Keratinocyte (primary cell): Measurements from ENCODE around the gene RFC4. TPM values are rescaled to one million over a fixed set of nuclear protein-coding genes. Genes with fewer than 3 reads are reported as not detected.

Experiments used
- DNase-seq: peaks from one replicate; pipeline ENCODE4 v3.0.0-alpha.2; 2011; ENCODE audit warnings: low read depth, missing footprints, low spot score
- FAIRE-seq: peaks from 2 replicates; lab custom pipeline; 2011; peaks lifted over from hg19 to GRCh38; lab: Jason Lieb, UNC
- H2AFZ ChIP-seq: 2 replicates; pipeline ENCODE4 v1.6.0; 2012; ENCODE audit warnings: low read length, control low read depth, inconsistent platforms; ENCODE audit not compliant: control insufficient read depth
- H3K27ac ChIP-seq: 2 replicates; pipeline ENCODE4 v1.5.1; 2011; ENCODE audit warnings: low read length; ENCODE audit not compliant: control insufficient read depth, insufficient read depth
- H3K27me3 ChIP-seq: 3 replicates; pipeline ENCODE4 v1.6.0; 2011; ENCODE audit warnings: low read length; ENCODE audit not compliant: control insufficient read depth, insufficient read depth; ENCODE audit errors: extremely low read depth
- H3K36me3 ChIP-seq, 2 experiments: 2 replicates in 1 of 2; 3 replicates in 1 of 2; pipeline ENCODE4 v1.5.1; 2011; ENCODE audit warnings: low read length in 2 of 2, mild to moderate bottlenecking in 1 of 2; ENCODE audit not compliant: control insufficient read depth in 2 of 2, insufficient read depth in 2 of 2; ENCODE audit errors: extremely low read depth in 1 of 2
- H3K4me1 ChIP-seq: 3 replicates; pipeline ENCODE4 v1.5.1; 2011; ENCODE audit warnings: low read length; ENCODE audit not compliant: control insufficient read depth, insufficient read depth; ENCODE audit errors: extremely low read depth
- H3K4me2 ChIP-seq: 3 replicates; pipeline ENCODE4 v1.6.0; 2011; ENCODE audit warnings: low read depth, low read length; ENCODE audit not compliant: control insufficient read depth, insufficient read depth; ENCODE audit errors: extremely low read depth
- H3K4me3 ChIP-seq, 3 experiments: fragments of 200-600 bp in 1 of 3; sonication (generic) in 1 of 3; 2 replicates in 2 of 3; 3 replicates in 1 of 3; pipeline ENCODE4 v1.5.1; 2011 to 2016; ENCODE audit warnings: low read length in 3 of 3, mild to moderate bottlenecking in 3 of 3, control low read depth in 2 of 3, inconsistent platforms in 1 of 3, low read depth in 1 of 3, mixed read lengths in 1 of 3, mixed run types in 1 of 3, moderate library complexity in 1 of 3; ENCODE audit not compliant: control insufficient read depth in 2 of 3, insufficient read depth in 2 of 3; ENCODE audit errors: extremely low read depth in 1 of 3
- H3K79me2 ChIP-seq: 2 replicates; pipeline ENCODE4 v1.6.0; 2012; ENCODE audit warnings: low read length; ENCODE audit not compliant: control insufficient read depth, insufficient read depth
- H3K9ac ChIP-seq: 3 replicates; pipeline ENCODE4 v1.6.0; 2011; ENCODE audit warnings: low read length; ENCODE audit not compliant: control insufficient read depth, insufficient read depth; ENCODE audit errors: extremely low read depth
- H3K9me1 ChIP-seq: 3 replicates; pipeline ENCODE4 v1.6.0; 2011; ENCODE audit warnings: low read length; ENCODE audit not compliant: control insufficient read depth, insufficient read depth; ENCODE audit errors: extremely low read depth
- H3K9me3 ChIP-seq: 2 replicates; pipeline ENCODE4 v1.5.1; 2012; ENCODE audit warnings: low read depth, low read length; ENCODE audit not compliant: control insufficient read depth
- H4K20me1 ChIP-seq: 3 replicates; pipeline ENCODE4 v1.6.0; 2011; ENCODE audit warnings: low read length; ENCODE audit not compliant: control insufficient read depth, insufficient read depth; ENCODE audit errors: extremely low read depth
- CTCF ChIP-seq, 3 experiments: IDR thresholded peaks in 1 of 3; conservative IDR thresholded peaks in 1 of 3; optimal IDR thresholded peaks in 1 of 3; 2 replicates in 2 of 3; 3 replicates in 1 of 3; pipeline versions ENCODE3 to v1.5.1; 2011; ENCODE audit warnings: low read length in 3 of 3, mild to moderate bottlenecking in 3 of 3, moderate library complexity in 2 of 3, control low read depth in 1 of 3, inconsistent platforms in 1 of 3; ENCODE audit not compliant: insufficient read depth in 2 of 3; ENCODE audit errors: extremely low read depth in 1 of 3
- EZH2 ChIP-seq: IDR thresholded peaks from one replicate; pipeline ENCODE4 v1.6.1; 2012; ENCODE audit warnings: inconsistent platforms, mild to moderate bottlenecking, low read length, moderate library complexity
- dilution Hi-C: fragments of 300-500 bp; cut with MboI; formaldehyde crosslinking; loops from one replicate; pipeline ENCODE4 v1.7.0; 2020; ENCODE audit warnings: low sequenced_read_pairs; ENCODE audit not compliant: extremely low pct_ligation_motif_present
- polyA plus RNA-seq, 5 experiments: library from polyadenylated mRNA; depleted of rRNA in 3 of 5; stranded (reverse) in 3 of 5; stranded (forward) in 1 of 5; unstranded in 1 of 5; fragments of >200 nt; gene quantifications; 1 replicate in 1 of 5; 2 replicates in 3 of 5; 3 replicates in 1 of 5; pipeline versions ENCODE4 v1.2.1 to v1.2.3, GENCODE V29; 2011 to 2012; ENCODE audit warnings: missing spikeins in 2 of 5, low read depth in 1 of 5, low replicate concordance in 1 of 5

RFC4 gene
- polyA plus RNA-seq, 1 donor (not counting 4 experiments of a cell fraction or from before 2014, with no cell fraction given): 22.8 TPM

GRCh38 chr3:186783058-186783730 lies 23.1 kb downstream of the RFC4 start, which contains the start of gene EIF4A2:
TSS of gene EIF4A2 (plus strand) at chr3:186783577. CDS start at chr3:186783611, 34 bp downstream.
- H3K4me3 ChIP-seq: peak within 1 kb of the TSS; percentile 93 to 99 (median 98)
- FAIRE-seq (no peak), DNase-seq (no peak)
- H3K4me1 ChIP-seq: peaks cover 19% of the 10 kb centered on the region
- H2AFZ ChIP-seq: peak within 1 kb of the TSS; percentile 95
- H3K4me2 ChIP-seq: peak within 1 kb of the TSS; percentile 88
- no peak for TF ChIP-seq EZH2
- TF ChIP-seq CTCF (optimal IDR thresholded peaks at IDR 0.05 in 1 of 3, IDR thresholded peaks at IDR 0.05 in 1 of 3, conservative IDR thresholded peaks at IDR 0.05 in 1 of 3; ENCODE audit: extremely low read depth in 1 of 3, insufficient read depth in 2 of 3, low read length in 3 of 3): no peak
- no peaks in the 10 kb centered on the region for H3K9me3 ChIP-seq
- no peaks in the 10 kb centered on the region for H3K27me3 ChIP-seq
- peak within 1 kb of the TSS; percentile 100 for H3K9ac ChIP-seq
- peaks cover 31% of the 10 kb centered on the region for H4K20me1 ChIP-seq
- dilution Hi-C loops: no loop called here
- peaks cover 45% of the 10 kb centered on the region for H3K79me2 ChIP-seq
- H3K36me3 ChIP-seq: peaks cover 29 to 39% of the 10 kb centered on the region in 2 experiments
- peak within 1 kb of the TSS; percentile 100 for H3K27ac ChIP-seq
- no peaks in the 10 kb centered on the region for H3K9me1 ChIP-seq

- no peaks in the 10 kb centered on the region for H3K9me3 ChIP-seq
- peaks cover 28 to 33% of the 10 kb centered on the region in 2 experiments for H3K36me3 ChIP-seq
- peaks cover 31% of the 10 kb centered on the region for H4K20me1 ChIP-seq
- H3K9me1 ChIP-seq: no peaks in the 10 kb centered on the region
- no peak for FAIRE-seq
- peaks cover 44% of the 10 kb centered on the region for H3K79me2 ChIP-seq
- no peak for TF ChIP-seq CTCF (optimal IDR thresholded peaks at IDR 0.05 in 1 of 3, IDR thresholded peaks at IDR 0.05 in 1 of 3, conservative IDR thresholded peaks at IDR 0.05 in 1 of 3; ENCODE audit: extremely low read depth in 1 of 3, insufficient read depth in 2 of 3, low read length in 3 of 3)
- TF ChIP-seq EZH2: no peak
- no peaks in the 10 kb centered on the region for H3K27me3 ChIP-seq
- peak overlapping the region; percentile 88 for H3K4me2 ChIP-seq
- H2AFZ ChIP-seq: peak overlapping the region; percentile 95
- peaks cover 19% of the 10 kb centered on the region for H3K4me1 ChIP-seq
- DNase-seq: no peak
- H3K9ac ChIP-seq: peak overlapping the region; percentile 100
- peak overlapping the region; percentile 93 to 99 (median 98) for H3K4me3 ChIP-seq
- dilution Hi-C loops: no loop called here
- H3K27ac ChIP-seq: peak overlapping the region; percentile 100
These were observed 23.7 kb downstream of the RFC4 start for GRCh38 chr3:186782542-186783057.
